Measurements from ENCODE around the gene ZDHHC14.

- TF ChIP-seq TAF1 (IDR thresholded peaks at IDR 0.05; ENCODE audit: low read depth) (no peak), EP300 (IDR thresholded peaks at IDR 0.05; ENCODE audit: borderline replicate concordance) (no peak), USF1 (IDR thresholded peaks at IDR 0.05) (no peak), CEBPB (IDR thresholded peaks at IDR 0.05) (no peak), REST (IDR thresholded peaks at IDR 0.05; ENCODE audit: low read depth) (no peak)
Measured at GRCh38 chr6:157575436-157576145, 194.6 kb downstream of the ZDHHC14 start.
